Activated T-cell treated with anti-CD3 and anti-CD28 coated beads for 1 hour (primary cell): ENCODE measurements around the gene KCNH2.

Source experiments
- DNase-seq: peaks from one replicate; pipeline ENCODE4 v3.0.0-alpha.2; 2020; ENCODE audit warnings: low read depth

The KCNH2 gene

GRCh38 chr7:150959739-150960734, 18.1 kb downstream of the KCNH2 start:
- no peak for DNase-seq

DNA sequence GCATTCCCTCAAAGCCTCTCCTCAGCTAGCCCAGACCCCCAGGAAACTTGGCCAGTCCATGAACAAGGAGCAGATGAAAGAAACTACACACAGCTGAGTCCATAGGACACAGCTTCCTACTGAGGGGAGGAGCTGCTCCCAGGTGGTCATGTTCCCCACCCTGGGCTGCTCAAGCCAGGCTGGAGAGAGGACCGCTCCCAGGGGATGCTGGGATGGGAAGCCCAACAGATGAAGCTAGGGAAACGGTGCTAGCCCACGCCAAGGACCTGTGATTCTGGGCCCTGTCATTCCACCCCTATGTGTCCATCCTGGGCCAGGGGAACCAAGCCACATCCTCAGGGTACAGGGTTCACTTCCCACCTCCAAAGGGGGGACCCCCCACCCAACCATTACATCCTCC, 19.0 kb downstream of the KCNH2 start:
- no peak for DNase-seq

- DNase-seq = no peak
Observed at GRCh38 chr7:150958597-150958996, 19.5 kb downstream of the KCNH2 start.

- no peak for DNase-seq
Observed at GRCh38 chr7:150958062-150958552, 20.0 kb downstream of the KCNH2 start.

DNA sequence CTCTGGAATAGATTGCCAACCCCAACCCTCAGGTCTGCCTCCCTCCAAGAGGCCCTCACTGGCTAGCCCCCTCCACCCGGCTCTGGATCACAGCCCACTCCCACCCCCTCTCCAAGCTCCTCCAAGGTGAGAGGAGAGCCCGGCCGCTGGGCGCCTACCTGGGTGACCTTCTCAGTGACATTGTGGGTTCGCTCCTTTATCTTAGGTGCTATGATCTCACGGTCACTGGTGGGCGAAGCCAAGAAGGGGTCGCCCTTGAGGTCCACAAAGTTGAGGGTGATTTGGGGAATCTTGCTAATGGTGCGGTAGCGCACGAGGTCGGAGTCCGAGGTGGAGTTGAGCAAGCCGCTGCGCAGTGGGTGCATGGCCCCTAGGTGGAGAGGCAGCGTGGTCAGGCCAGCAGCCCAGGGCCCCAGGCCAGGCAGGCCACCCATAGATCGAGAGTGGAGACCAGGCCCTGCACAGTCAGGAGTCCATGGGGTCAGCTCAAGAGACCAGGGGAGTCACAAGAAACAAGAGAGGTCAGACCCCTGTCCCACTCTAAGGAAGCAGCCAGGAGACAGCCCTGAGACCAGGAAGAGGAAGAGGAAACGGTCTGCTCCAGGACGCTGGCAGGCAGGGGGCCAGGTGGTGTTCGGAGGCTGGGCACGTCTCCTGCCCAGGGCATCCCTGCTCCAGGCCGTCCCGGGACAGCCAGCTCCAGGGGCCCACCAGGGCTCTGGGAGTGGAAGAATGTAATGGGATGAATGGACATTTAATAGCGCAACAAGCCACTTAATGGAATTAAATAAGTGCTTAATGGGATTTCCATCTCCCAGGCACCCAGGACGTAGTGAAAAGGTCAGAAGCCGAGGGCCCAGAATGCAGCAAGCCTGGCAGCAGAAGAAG, 20.7 kb downstream of the KCNH2 start:
- DNase-seq = no peak

DNA sequence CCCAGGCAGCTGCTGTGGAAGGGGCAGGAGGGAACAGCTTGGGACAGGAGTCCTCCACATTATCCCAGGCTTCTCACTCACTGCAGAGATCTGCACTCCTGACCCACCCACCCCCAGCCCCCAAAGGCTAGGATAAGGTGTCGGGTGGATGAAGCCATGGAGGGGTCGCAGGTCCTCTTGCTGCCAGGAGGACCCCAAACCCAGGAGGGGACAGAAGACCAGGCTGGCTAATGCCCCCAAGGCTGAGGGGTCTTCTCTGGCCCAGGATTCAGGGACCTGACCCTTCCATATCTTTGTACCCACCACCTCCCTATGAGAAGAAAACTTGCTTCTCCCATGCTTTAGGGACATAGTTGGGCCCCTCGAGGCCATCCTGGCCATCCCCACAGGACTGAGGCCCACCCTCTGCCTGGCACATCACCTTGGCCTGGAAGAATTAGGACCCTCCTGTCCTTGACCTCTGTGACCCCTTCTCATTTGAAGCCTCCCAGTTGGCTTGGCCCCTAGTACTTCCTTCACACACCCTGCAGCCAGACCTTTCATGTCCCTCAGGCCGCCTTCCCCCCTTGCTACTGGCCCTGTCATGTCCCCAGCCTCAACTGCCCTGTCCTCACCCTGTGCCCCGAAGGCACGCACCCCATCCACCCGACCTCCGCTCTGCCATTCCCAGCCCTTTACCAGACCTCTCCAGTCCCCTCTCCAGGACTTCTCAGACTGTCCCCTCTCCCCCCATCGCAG, 21.6 kb downstream of the KCNH2 start:
- no peak for DNase-seq

DNA sequence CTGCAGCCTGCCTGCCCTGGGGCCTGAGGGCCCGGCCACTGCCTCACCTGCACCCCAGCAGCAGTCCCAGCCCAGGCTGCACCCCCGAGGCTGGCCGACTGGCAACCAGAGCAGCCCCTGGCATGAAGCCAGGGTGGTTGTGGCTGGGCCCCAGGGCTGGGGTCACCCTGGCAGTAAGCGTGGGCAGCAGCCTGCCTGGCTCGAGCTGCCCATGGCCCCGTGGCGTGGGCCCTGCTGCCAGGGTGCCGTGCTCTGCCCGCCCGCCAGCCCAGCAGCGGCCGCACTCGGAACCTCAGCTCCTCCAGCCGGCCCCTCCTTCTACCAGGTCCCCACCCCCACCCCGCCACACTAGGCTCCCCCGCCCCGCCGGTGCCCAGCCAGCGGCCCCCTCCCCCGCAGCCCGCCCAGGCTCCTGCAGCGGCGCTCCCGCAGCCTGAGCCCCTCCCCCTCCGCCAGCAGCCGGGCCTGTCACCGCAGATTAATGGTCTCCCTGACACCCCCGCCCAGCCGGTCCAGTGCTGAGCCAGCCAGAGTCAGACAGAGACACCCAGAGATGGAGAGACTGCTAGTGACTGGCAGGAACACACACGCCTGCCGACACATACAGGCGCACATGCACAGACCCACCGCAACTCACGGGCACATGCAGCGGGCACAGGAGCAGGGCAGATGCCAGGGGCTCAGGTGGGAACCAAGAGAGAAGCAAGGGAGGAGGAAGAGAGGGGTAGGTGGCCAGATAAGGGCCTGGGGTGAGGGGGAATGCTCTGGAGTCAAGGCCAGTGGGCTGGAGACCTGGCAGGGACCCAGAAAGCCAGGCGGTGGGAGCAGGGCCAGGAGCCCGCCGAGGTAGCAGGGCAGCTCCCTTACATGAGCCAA, 22.4 kb downstream of the KCNH2 start:
- DNase-seq = no peak

- no peak for DNase-seq
Observed at GRCh38 chr7:150954986-150955518, 23.1 kb downstream of the KCNH2 start.

DNA sequence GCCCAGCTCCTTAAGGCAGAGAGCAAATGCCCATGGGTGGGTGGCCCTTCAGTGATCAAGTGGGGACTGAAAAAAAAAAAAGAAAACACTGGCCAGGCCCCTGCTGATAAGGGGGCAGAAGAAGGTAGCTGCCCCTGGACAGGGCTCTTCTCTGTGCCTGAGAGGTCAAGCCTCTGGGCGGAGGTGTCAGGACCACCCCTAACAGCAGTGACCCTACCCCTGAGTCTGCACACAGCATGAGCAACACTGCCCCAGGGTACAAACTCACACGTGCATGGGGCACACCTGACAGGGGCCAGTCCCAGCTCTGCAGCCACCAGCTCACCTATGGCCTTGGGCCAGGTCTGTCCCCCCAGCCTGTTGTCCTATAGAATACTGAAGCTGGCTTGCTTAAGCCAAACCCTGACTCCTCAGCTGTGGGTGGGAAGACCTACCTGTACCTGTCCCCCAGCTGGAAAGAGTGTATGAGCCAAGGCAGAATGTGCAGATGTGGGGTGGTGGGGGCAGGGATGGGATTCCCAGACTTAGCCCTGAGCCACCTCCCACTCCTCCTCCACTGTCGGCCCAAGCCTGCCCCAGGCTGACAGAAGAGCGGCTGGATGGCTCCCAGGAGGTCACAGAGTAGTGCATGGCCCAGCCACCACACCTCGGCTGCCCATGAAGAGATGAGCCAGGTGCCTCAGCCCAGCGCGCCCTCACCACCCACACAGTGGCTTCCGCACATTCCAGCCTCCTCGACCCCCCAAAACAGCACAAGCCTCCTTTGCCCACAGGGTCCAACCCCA, 23.7 kb downstream of the KCNH2 start:
- no peak for DNase-seq

DNA sequence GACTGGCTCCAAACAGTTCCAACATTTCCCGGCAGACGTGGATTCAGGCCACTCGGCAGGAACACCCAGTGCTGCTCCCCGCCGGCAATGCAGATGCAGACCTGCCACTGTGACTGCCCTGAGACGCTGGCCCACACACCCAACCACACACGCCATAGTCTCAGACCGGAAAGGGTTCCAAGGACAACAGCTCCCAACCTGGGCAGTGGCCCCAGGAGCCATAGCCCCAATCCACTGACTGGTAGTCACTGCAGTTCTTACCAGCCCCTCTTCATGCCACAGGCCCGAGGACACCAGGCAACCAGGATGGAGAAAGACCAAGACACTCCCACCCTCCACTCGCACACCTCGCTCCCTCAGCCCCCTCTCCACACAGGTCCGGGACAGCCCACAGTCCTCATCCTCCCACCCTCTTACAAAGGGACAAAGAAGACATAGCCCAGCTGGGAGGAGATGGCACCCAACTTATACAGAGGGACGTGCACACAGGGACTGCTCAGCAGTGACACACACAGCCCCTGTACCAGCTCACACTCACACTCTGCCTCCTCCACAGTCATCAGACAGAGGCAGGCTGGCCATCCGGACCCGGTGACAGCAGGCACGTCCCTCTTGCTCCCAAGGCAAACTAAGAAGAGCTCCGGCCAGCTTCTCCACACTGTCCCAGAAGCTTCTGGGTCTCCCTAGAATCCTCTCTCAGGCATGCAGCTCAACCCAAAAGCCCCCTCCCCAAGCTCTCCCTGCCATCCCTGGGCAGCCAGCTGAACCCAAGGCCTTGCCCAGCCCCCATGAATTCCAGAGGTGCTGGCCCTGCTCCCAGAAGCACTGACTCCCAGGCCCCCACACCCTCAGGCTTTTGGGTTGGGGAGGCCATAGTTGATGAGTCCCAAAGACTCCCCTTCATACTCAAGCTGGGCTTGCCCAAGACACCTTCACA, 24.8 kb downstream of the KCNH2 start:
- DNase-seq = no peak

GRCh38 chr7:150952331-150953050, 25.6 kb downstream of the KCNH2 start:
- no peak for DNase-seq

GRCh38 chr7:150951521-150951920, 26.6 kb downstream of the KCNH2 start:
- DNase-seq = no peak

DNA sequence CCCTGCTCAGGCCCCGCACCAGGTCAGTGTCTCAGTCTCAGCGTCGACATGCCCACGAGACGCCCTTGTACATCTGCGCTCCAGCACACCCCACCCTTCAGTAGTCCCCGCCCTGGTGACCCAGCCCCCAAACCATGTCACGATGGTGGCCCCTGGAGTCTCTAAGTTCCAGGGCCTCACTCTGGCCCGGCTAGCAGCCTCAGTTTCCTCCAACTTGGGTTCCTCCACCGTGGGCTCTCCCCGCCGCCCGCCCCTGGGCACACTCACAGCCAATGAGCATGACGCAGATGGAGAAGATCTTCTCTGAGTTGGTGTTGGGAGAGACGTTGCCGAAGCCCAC, 27.0 kb downstream of the KCNH2 start:
- no peak for DNase-seq

DNA sequence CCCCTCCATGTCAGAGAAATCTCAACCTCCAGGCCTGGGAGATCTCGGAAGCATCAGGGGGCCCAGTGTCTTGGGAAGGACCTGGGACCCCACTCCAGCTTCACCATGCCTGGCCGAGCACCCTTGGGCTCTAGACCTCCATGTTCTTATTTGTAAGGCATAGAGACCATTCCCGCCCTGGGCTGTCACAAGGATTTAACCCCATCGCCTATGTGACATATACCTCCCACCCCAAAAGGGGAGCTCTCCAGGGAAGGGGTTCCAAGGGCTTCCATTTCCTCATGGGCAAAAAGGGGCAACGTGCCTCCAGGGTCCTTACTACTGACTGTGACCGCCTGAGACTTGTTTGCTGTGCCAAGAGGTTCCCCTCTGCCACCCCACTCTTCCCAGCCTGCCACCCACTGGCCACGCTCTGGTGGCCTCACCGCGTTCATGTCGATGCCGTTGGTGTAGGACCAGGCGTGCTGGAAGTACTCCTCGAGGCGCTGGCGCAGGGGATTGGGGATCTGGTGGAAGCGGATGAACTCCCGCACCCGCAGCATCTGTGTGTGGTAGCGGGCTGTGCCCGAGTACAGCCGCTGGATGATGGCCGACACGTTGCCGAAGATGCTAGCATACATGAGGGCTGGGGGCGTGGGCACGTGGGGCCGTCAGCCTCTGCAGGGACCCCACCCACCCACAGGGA, 27.5 kb downstream of the KCNH2 start:
- no peak for DNase-seq

GRCh38 chr7:150949971-150950491, 28.1 kb downstream of the KCNH2 start:
- DNase-seq = no peak

- no peak for DNase-seq
Observed at GRCh38 chr7:150949564-150949963, 28.6 kb downstream of the KCNH2 start.

- no peak for DNase-seq
Observed at GRCh38 chr7:150948791-150949251, 29.3 kb downstream of the KCNH2 start.
